MM.1S (cell line): ENCODE results near the gene F7.

ENCODE experiments used
- DNase-seq: peaks from one replicate; pipeline ENCODE4 v3.0.0-alpha.2; 2015
- H2AFZ ChIP-seq: fragments of 300-600 bp; sonication (generic); 2 replicates; pipeline ENCODE4 v1.6.0; 2016; ENCODE audit warnings: antibody characterized with exemption, low read length
- H3F3A ChIP-seq: fragments of 300-600 bp; sonication (generic); 2 replicates; pipeline ENCODE4 v1.6.1; 2016; ENCODE audit warnings: mild to moderate bottlenecking, antibody characterized with exemption, low read length, moderate library complexity, mixed read lengths; ENCODE audit not compliant: insufficient read depth
- H3K27ac ChIP-seq: fragments of 300-600 bp; sonication (generic); 2 replicates; pipeline ENCODE4 v1.5.1; 2016; ENCODE audit warnings: mild to moderate bottlenecking, low read length
- H3K27me3 ChIP-seq: fragments of 300-600 bp; sonication (generic); replicated peaks from 2 replicates; pipeline ENCODE4 v1.6.0; 2016; ENCODE audit warnings: low read length; ENCODE audit not compliant: insufficient read depth
- H3K36me3 ChIP-seq: fragments of 300-600 bp; sonication (generic); replicated peaks from 2 replicates; pipeline ENCODE4 v1.6.1; 2016; ENCODE audit warnings: mild to moderate bottlenecking, low read length, mixed read lengths; ENCODE audit not compliant: insufficient read depth
- H3K4me1 ChIP-seq: fragments of 300-600 bp; sonication (generic); 2 replicates; pipeline ENCODE4 v1.6.1; 2016; ENCODE audit warnings: low read length, mixed read lengths
- H3K4me2 ChIP-seq: fragments of 300-600 bp; sonication (generic); 2 replicates; pipeline ENCODE4 v1.6.0; 2016; ENCODE audit warnings: low read depth, low read length
- H3K4me3 ChIP-seq: fragments of 300-600 bp; sonication (generic); 2 replicates; pipeline ENCODE4 v1.5.1; 2016; ENCODE audit warnings: low read length, mixed read lengths
- H3K79me2 ChIP-seq: fragments of 300-600 bp; sonication (generic); 2 replicates; pipeline ENCODE4 v1.6.1; 2016; ENCODE audit warnings: mixed run types, low read length, mixed read lengths
- H3K9ac ChIP-seq: fragments of 300-600 bp; sonication (generic); 2 replicates; pipeline ENCODE4 v1.6.1; 2016; ENCODE audit warnings: low read length, mixed read lengths
- H3K9me2 ChIP-seq: fragments of 300-600 bp; sonication (generic); replicated peaks from 2 replicates; pipeline ENCODE4 v1.6.1; 2016; ENCODE audit warnings: mild to moderate bottlenecking, low read length, mixed read lengths; ENCODE audit not compliant: insufficient read depth
- H3K9me3 ChIP-seq: fragments of 300-600 bp; sonication (generic); replicated peaks from 2 replicates; pipeline ENCODE4 v1.6.1; 2016; ENCODE audit warnings: mild to moderate bottlenecking, low read length, mixed read lengths; ENCODE audit not compliant: insufficient read depth
- H4K20me1 ChIP-seq: fragments of 300-600 bp; sonication (generic); 2 replicates; pipeline ENCODE4 v1.6.1; 2016; ENCODE audit warnings: mild to moderate bottlenecking, low read length, moderate library complexity, mixed read lengths; ENCODE audit not compliant: insufficient read depth
- EZH2 ChIP-seq: fragments of 300-600 bp; sonication (generic); optimal IDR thresholded peaks from 2 replicates; pipeline ENCODE3; 2017; ENCODE audit warnings: low read depth, mild to moderate bottlenecking, antibody characterized with exemption, low read length, mixed read lengths
- EZH2phosphoT487 ChIP-seq: fragments of 300-600 bp; sonication (generic); IDR thresholded peaks from 2 replicates; pipeline ENCODE4 v1.6.1; 2018; ENCODE audit warnings: antibody characterized with exemption, low read length
- TF ChIP-seq, protein P1 (sequence below): fragments of 300-600 bp; sonication (generic); IDR thresholded peaks from 2 replicates; pipeline ENCODE4 v1.5.1; 2016; ENCODE audit warnings: antibody characterized with exemption, low read length, mixed read lengths

F7 gene

DNA sequence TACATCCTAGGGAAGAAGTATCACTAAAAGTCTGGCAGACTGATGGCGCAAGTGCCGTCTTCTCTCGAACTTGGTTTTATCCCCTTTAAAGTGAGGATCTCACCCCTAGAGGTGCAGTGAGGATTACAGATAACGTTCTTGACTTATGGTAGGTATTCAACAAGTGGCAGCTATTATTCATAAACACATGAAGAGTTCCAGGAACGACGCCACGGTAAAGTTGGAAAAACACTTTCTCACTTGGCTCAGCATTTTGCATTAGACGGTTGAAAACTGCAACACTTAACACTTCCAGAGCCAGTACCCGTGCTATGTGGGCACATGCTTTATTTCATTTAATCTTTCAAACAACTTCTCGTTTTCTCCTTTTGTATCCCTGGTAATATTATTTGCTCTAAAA is 61.6 kb downstream of the F7 start:
- Histone ChIP-seq H2AFZ (no peak overlapping the region), H3K27ac (no peak overlapping the region), H4K20me1 (no peaks in the 10 kb centered on the region), H3K4me3 (no peak overlapping the region), H3K36me3 (no peaks in the 10 kb centered on the region), H3K27me3 (peaks cover 11% of the 10 kb centered on the region), H3F3A (no peaks in the 10 kb centered on the region), H3K4me1 (no peaks in the 10 kb centered on the region), H3K79me2 (no peaks in the 10 kb centered on the region), H3K9me2 (no peaks in the 10 kb centered on the region), H3K9ac (no peak overlapping the region), H3K9me3 (no peaks in the 10 kb centered on the region), H3K4me2 (no peak overlapping the region)
- TF ChIP-seq EZH2: no peak
- TF ChIP-seq, protein P1, sequence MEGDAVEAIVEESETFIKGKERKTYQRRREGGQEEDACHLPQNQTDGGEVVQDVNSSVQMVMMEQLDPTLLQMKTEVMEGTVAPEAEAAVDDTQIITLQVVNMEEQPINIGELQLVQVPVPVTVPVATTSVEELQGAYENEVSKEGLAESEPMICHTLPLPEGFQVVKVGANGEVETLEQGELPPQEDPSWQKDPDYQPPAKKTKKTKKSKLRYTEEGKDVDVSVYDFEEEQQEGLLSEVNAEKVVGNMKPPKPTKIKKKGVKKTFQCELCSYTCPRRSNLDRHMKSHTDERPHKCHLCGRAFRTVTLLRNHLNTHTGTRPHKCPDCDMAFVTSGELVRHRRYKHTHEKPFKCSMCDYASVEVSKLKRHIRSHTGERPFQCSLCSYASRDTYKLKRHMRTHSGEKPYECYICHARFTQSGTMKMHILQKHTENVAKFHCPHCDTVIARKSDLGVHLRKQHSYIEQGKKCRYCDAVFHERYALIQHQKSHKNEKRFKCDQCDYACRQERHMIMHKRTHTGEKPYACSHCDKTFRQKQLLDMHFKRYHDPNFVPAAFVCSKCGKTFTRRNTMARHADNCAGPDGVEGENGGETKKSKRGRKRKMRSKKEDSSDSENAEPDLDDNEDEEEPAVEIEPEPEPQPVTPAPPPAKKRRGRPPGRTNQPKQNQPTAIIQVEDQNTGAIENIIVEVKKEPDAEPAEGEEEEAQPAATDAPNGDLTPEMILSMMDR: no peak
- TF ChIP-seq EZH2phosphoT487: no peak
- no peak for DNase-seq

DNA sequence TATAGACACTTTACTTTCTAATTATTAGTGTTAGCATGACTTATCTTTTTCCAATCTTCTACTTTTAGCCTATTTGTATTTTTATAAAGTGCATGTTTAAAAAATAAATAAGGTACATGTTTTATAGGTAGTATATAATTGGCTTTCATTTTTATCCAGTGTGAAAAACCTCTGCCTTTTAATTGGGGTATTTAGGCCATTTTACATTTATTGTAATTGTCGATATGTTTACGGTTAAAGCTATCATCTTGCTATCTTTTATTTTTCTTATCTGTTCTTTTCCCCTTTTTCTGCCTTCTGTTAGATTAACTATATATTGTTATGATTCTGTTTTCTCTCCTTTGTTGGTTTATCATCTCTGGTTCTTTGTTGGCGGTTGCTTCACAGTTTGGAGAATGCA is 62.0 kb downstream of the F7 start:
- no peaks in the 10 kb centered on the region for H3K36me3 ChIP-seq
- H3K4me3 ChIP-seq: no peak overlapping the region
- TF ChIP-seq, protein P1: no peak
- no peak for TF ChIP-seq EZH2
- TF ChIP-seq EZH2phosphoT487: no peak
- no peaks in the 10 kb centered on the region for H3K9me2 ChIP-seq
- DNase-seq: no peak
- H3K27ac ChIP-seq: no peak overlapping the region
- H3K9me3 ChIP-seq: no peaks in the 10 kb centered on the region
- H3K4me2 ChIP-seq: no peak overlapping the region
- no peaks in the 10 kb centered on the region for H3K4me1 ChIP-seq
- H4K20me1 ChIP-seq: no peaks in the 10 kb centered on the region
- H2AFZ ChIP-seq: no peak overlapping the region
- H3F3A ChIP-seq: no peaks in the 10 kb centered on the region
- H3K9ac ChIP-seq: no peak overlapping the region
- H3K27me3 ChIP-seq: peaks cover 11% of the 10 kb centered on the region
- no peaks in the 10 kb centered on the region for H3K79me2 ChIP-seq

DNA sequence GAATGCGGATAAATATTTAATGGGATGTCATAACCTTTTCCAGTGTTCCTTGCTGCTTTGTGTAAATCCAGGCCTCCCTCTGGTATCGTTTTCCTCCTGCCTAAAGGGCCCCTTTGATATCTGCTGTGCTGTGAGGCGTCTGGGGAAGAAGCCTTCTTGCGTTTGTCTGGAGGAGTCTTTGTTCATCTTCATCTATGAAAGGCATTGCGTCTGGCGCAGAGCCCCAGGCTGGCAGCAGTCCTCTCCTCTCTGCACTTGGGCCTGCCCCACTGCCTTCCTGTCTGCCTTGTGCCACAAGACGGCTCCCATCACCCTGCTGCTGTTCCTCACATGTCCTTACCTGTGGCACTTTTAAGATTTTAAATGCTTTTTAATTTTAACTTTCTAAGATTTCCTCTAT is 62.6 kb downstream of the F7 start:
- Histone ChIP-seq H2AFZ (no peak overlapping the region), H3K4me1 (no peaks in the 10 kb centered on the region), H3K4me2 (no peak overlapping the region), H3K9me2 (no peaks in the 10 kb centered on the region), H3K4me3 (no peak overlapping the region), H4K20me1 (no peaks in the 10 kb centered on the region), H3K79me2 (no peaks in the 10 kb centered on the region), H3K27me3 (peaks cover 5% of the 10 kb centered on the region), H3K9ac (no peak overlapping the region), H3K36me3 (no peaks in the 10 kb centered on the region), H3F3A (no peaks in the 10 kb centered on the region), H3K27ac (no peak overlapping the region), H3K9me3 (no peaks in the 10 kb centered on the region)
- DNase-seq: no peak
- TF ChIP-seq EZH2phosphoT487 (no peak), EZH2 (no peak)
- TF ChIP-seq, protein P1: no peak
